SU-DHL-6 (cell line): ENCODE results near the gene PDXP.

Experiments
- H2AFZ ChIP-seq: fragments of 200-600 bp; sonication (generic); 2 replicates; pipeline ENCODE4 v1.6.1; 2014; ENCODE audit warnings: low read depth, mild to moderate bottlenecking, moderate library complexity, mixed read lengths, antibody characterized with exemption, low read length; ENCODE audit not compliant: severe bottlenecking
- H3F3A ChIP-seq: fragments of 200-600 bp; shearing (Covaris generic); 2 replicates; pipeline ENCODE4 v1.6.0; 2016; ENCODE audit warnings: antibody characterized with exemption, mild to moderate bottlenecking; ENCODE audit not compliant: insufficient read depth
- H3K27ac ChIP-seq: fragments of 200-600 bp; sonication (generic); 2 replicates; pipeline ENCODE4 v1.5.1; 2016; ENCODE audit warnings: low read depth, mild to moderate bottlenecking, low read length, moderate library complexity, mixed read lengths
- H3K27me3 ChIP-seq: fragments of 200-600 bp; sonication (generic), shearing (Covaris generic); 2 replicates; pipeline ENCODE4 v1.6.0; 2014; ENCODE audit warnings: mild to moderate bottlenecking, low read length
- H3K36me3 ChIP-seq: fragments of 200-600 bp; sonication (generic); 2 replicates; pipeline ENCODE4 v1.6.1; 2014; ENCODE audit warnings: mild to moderate bottlenecking, low read length, mixed read lengths
- H3K4me2 ChIP-seq: fragments of 300-600, 200-600 bp; shearing (Covaris generic), sonication (generic); 2 replicates; pipeline ENCODE4 v1.6.0; 2014; ENCODE audit warnings: low read length, low read depth, mild to moderate bottlenecking; ENCODE audit not compliant: poor library complexity, severe bottlenecking
- H3K4me3 ChIP-seq: fragments of 200-600 bp; sonication (generic); 2 replicates; pipeline ENCODE4 v1.5.1; 2014; ENCODE audit warnings: antibody characterized with exemption, low read length, mild to moderate bottlenecking, mixed read lengths; ENCODE audit not compliant: insufficient read depth, poor library complexity, severe bottlenecking
- H3K79me2 ChIP-seq: fragments of 200-600 bp; sonication (generic); 2 replicates; pipeline ENCODE4 v1.6.1; 2014; ENCODE audit warnings: mild to moderate bottlenecking, low read length, moderate library complexity; ENCODE audit not compliant: insufficient read depth
- H3K9ac ChIP-seq: fragments of 200-600 bp; sonication (generic); 2 replicates; pipeline ENCODE4 v1.7.0; 2014; ENCODE audit warnings: mild to moderate bottlenecking, low read length
- H3K9me2 ChIP-seq: fragments of 200-600 bp; sonication (generic); replicated peaks from 2 replicates; pipeline ENCODE4 v1.6.1; 2014; ENCODE audit warnings: low read length; ENCODE audit not compliant: insufficient read depth
- H3K9me3 ChIP-seq: fragments of 200-600 bp; sonication (generic); 2 replicates; pipeline ENCODE4 v1.6.1; 2014; ENCODE audit warnings: low read length, mixed read lengths; ENCODE audit not compliant: insufficient read depth
- H4K20me1 ChIP-seq: fragments of 200-600 bp; sonication (generic); 2 replicates; pipeline ENCODE4 v1.6.1; 2014; ENCODE audit warnings: low read depth, mild to moderate bottlenecking, antibody characterized with exemption, low read length, moderate library complexity, mixed read lengths
- EZH2phosphoT487 ChIP-seq: fragments of 200-600 bp; sonication (generic), shearing (Covaris generic); conservative IDR thresholded peaks from 2 replicates; pipeline ENCODE4 v1.6.1; 2018; ENCODE audit warnings: mild to moderate bottlenecking, antibody characterized with exemption, low read length, moderate library complexity, mixed read lengths
- TF ChIP-seq, protein P1 (sequence below): fragments of 200-600 bp; sonication (generic); IDR thresholded peaks from one replicate; pipeline ENCODE4 v1.5.1; 2017; ENCODE audit warnings: antibody characterized with exemption, mild to moderate bottlenecking, low read length, moderate library complexity; ENCODE audit not compliant: insufficient read depth, poor library complexity, severe bottlenecking

Gene PDXP

DNA sequence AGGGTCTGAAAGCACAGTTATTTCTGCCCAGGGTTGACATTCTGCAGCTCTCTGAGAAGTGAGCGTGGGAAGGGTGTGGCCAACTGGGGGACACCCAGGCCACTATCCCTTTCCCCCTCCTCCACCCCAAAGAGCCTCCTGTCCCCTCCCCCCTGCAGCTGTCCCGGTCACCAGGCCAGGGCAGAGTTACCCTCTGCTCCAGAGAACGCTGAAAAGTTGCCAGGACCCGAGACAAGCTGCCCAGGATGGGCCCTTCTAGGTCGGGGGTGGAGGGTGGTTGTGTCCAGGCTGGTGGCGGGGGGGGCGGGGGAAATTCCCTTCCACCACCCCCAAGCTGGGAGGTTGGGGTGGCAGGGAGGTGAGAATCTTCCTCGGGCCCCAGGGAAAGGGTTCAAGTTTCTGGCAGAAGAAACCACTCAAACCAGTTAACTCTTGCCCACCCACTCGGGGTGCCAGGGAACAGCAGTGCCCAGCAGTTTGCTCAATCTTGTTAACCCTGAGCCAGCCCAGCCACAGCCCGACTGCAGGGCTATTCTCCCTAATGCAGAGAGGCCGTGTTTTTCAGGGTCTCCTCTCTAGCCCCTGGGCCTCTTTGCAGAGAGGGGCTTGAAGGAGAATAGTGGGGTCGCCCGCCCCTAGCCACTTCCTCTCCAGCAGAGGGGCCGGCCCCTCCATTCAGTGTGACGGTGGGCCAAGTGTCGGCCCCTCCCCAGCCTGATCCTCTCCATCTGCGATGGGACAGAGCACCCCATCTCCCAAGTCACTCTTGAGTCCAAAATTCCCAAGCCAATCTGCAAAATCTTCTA, 17.6 kb downstream of the PDXP start:
- peak overlapping the region; percentile 78 for H3K4me2 ChIP-seq
- no peaks in the 10 kb centered on the region for H3K79me2 ChIP-seq
- H2AFZ ChIP-seq: no peak overlapping the region
- TF ChIP-seq EZH2phosphoT487: no peak
- TF ChIP-seq, protein P1, sequence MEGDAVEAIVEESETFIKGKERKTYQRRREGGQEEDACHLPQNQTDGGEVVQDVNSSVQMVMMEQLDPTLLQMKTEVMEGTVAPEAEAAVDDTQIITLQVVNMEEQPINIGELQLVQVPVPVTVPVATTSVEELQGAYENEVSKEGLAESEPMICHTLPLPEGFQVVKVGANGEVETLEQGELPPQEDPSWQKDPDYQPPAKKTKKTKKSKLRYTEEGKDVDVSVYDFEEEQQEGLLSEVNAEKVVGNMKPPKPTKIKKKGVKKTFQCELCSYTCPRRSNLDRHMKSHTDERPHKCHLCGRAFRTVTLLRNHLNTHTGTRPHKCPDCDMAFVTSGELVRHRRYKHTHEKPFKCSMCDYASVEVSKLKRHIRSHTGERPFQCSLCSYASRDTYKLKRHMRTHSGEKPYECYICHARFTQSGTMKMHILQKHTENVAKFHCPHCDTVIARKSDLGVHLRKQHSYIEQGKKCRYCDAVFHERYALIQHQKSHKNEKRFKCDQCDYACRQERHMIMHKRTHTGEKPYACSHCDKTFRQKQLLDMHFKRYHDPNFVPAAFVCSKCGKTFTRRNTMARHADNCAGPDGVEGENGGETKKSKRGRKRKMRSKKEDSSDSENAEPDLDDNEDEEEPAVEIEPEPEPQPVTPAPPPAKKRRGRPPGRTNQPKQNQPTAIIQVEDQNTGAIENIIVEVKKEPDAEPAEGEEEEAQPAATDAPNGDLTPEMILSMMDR: no peak
- no peaks in the 10 kb centered on the region for H3K27me3 ChIP-seq
- H3K36me3 ChIP-seq: no peaks in the 10 kb centered on the region
- H3K27ac ChIP-seq: peak overlapping the region; percentile 75
- H3F3A ChIP-seq: peaks cover 16% of the 10 kb centered on the region
- H3K9ac ChIP-seq: peak overlapping the region; percentile 47
- no peaks in the 10 kb centered on the region for H4K20me1 ChIP-seq
- H3K9me2 ChIP-seq: no peaks in the 10 kb centered on the region
- H3K4me3 ChIP-seq: peak overlapping the region; percentile 55
- no peaks in the 10 kb centered on the region for H3K9me3 ChIP-seq

GRCh38 chr22:37676736-37677492, 18.4 kb downstream of the PDXP start:
- Histone ChIP-seq H3F3A (peaks cover 16% of the 10 kb centered on the region), H3K27ac (peak overlapping the region; percentile 75), H3K79me2 (no peaks in the 10 kb centered on the region), H3K4me2 (peak overlapping the region; percentile 78), H3K27me3 (no peaks in the 10 kb centered on the region), H4K20me1 (no peaks in the 10 kb centered on the region), H3K36me3 (no peaks in the 10 kb centered on the region), H2AFZ (peak overlapping the region; percentile 91), H3K9me2 (no peaks in the 10 kb centered on the region), H3K9me3 (no peaks in the 10 kb centered on the region), H3K9ac (peak overlapping the region; percentile 47), H3K4me3 (peak overlapping the region; percentile 55)
- TF ChIP-seq, protein P1: no peak
- TF ChIP-seq EZH2phosphoT487: no peak

DNA sequence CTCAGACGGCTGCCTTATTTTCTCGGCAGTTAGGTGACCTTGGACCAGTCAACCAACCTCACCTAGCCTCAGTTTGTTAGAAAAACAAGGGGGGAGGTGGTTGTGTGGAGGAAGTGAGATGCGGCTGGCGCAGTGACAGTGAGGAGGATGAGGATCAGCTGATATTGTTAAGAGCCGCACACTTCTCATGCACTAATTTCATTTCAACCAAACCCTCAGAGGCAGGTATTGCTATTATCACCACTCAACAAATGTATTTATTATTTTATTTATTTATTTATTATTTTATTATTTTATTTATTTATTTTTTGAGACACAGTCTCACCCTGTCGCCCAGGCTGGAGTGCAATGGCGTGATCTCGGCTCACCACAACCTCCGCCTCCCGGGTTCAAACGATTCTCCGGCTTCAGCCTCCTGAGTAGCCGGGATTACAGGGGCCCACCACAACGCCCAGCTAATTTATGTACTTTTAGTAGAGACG, 19.0 kb downstream of the PDXP start:
- no peaks in the 10 kb centered on the region for H3K9me3 ChIP-seq
- peak overlapping the region; percentile 91 for H2AFZ ChIP-seq
- no peaks in the 10 kb centered on the region for H3K27me3 ChIP-seq
- peak overlapping the region; percentile 75 for H3K27ac ChIP-seq
- H4K20me1 ChIP-seq: no peaks in the 10 kb centered on the region
- H3K9me2 ChIP-seq: no peaks in the 10 kb centered on the region
- peak overlapping the region; percentile 47 for H3K9ac ChIP-seq
- H3K79me2 ChIP-seq: no peaks in the 10 kb centered on the region
- H3K4me2 ChIP-seq: peak overlapping the region; percentile 78
- no peaks in the 10 kb centered on the region for H3K36me3 ChIP-seq
- peak overlapping the region; percentile 55 for H3K4me3 ChIP-seq
- no peak for TF ChIP-seq EZH2phosphoT487
- TF ChIP-seq, protein P1: no peak
- peaks cover 16% of the 10 kb centered on the region for H3F3A ChIP-seq
